Raji (cell line): ENCODE data around the gene ADARB2.

ENCODE experiments used
- POLR2A ChIP-seq: IDR thresholded peaks from 2 replicates; pipeline ENCODE4 v1.6.1; 2011; ENCODE audit warnings: low read depth, low read length, control low read depth; ENCODE audit not compliant: insufficient read depth

Gene ADARB2

GRCh38 chr10:1249142-1249920, 488.0 kb downstream of the ADARB2 start:
- no peak for TF ChIP-seq POLR2A

- no peak for TF ChIP-seq POLR2A
These were observed 489.6 kb downstream of the ADARB2 start for GRCh38 chr10:1247598-1248261.

- no peak for TF ChIP-seq POLR2A
These were observed 492.8 kb downstream of the ADARB2 start for GRCh38 chr10:1244493-1244892.

GRCh38 chr10:1243486-1244234, 493.7 kb downstream of the ADARB2 start:
- no peak for TF ChIP-seq POLR2A

- no peak for TF ChIP-seq POLR2A
These were observed 494.4 kb downstream of the ADARB2 start for GRCh38 chr10:1242975-1243374.

- TF ChIP-seq POLR2A: no peak
These were observed 495.1 kb downstream of the ADARB2 start for GRCh38 chr10:1241973-1242935.

GRCh38 chr10:1241322-1241890, 495.9 kb downstream of the ADARB2 start:
- no peak for TF ChIP-seq POLR2A

GRCh38 chr10:1240341-1240775, 497.0 kb downstream of the ADARB2 start:
- TF ChIP-seq POLR2A: no peak

GRCh38 chr10:1233031-1233430, 504.3 kb downstream of the ADARB2 start:
- TF ChIP-seq POLR2A: no peak

- TF ChIP-seq POLR2A: no peak
These were observed 505.0 kb downstream of the ADARB2 start for GRCh38 chr10:1232164-1232911.

- TF ChIP-seq POLR2A: no peak
These were observed 506.6 kb downstream of the ADARB2 start for GRCh38 chr10:1230592-1231275.

GRCh38 chr10:1230138-1230537, 507.2 kb downstream of the ADARB2 start:
- no peak for TF ChIP-seq POLR2A

- no peak for TF ChIP-seq POLR2A
These were observed 507.8 kb downstream of the ADARB2 start for GRCh38 chr10:1229574-1229973.
